ENCODE measurements around the gene EFNB1.

The EFNB1 gene

DNA sequence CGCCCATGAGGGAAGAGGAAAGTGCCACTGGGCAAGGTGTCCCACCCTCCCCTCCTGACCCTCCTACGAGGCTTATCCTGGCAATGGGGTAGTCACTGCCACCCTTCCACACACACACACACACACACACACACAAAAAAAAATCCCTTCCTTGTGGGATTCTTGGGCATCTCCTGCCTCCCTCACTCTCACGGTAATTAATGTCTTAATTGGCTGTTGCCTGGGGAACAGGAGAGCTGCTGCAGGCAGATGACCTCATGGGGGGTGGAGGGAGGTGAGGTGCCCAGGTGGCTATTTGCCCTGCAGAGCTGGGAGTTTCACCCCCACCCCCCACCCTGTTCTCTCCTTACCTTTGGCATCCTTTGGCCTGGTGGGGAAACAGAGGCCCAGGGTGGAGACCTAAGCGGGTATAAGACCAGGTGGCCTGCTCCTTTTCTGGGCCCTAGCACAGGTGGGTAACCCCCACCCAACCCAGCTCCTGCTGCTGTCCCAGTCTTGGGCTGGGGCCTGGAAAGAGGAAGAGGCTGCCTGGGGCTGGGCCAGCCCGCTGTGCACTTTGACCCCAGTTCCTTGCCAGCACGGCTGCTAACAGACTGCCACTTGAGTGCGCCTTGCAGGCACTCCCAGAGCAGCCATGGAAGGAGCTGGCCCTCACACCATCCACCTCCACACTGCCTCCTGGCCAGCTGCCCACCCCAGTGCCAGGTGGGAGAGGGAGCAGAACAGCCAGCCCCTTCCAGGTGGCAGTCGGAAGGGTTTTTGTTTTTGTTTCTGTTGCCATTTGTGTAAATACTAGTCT, 12.6 kb downstream of the EFNB1 start:
- Histone ChIP-seq H4K12ac (ENCODE audit: low read depth, low read length) (no peak overlapping the region), H4K91ac (ENCODE audit: low read depth, low read length) (no peak overlapping the region), H3K4me2 (ENCODE audit: low read length) (no peak overlapping the region), H3K79me2 (ENCODE audit: control insufficient read depth, insufficient read depth, low read length, poor library complexity) (no peaks in the 10 kb centered on the region), H2BK120ac (ENCODE audit: insufficient read depth, low read length, poor library complexity) (no peak overlapping the region), H3K4ac (ENCODE audit: low read depth, low read length) (no peak overlapping the region), H3K79me1 (ENCODE audit: low read length) (no peaks in the 10 kb centered on the region), H3K9me3 (ENCODE audit: insufficient read depth, low read depth, low read length) (no peaks in the 10 kb centered on the region), H3K4me3 (ENCODE audit: low read depth, low read length) (no peak overlapping the region), H2AK5ac (ENCODE audit: low read length) (no peak overlapping the region), H3K23ac (ENCODE audit: low read length) (no peak overlapping the region), H4K8ac (ENCODE audit: low read depth, low read length) (no peak overlapping the region), H2AFZ (ENCODE audit: insufficient read depth, low read length, poor library complexity) (no peak overlapping the region), H3K27me3 (ENCODE audit: insufficient read depth, low read length) (no peaks in the 10 kb centered on the region), H2BK5ac (ENCODE audit: low read depth, low read length, poor library complexity) (no peak overlapping the region), H3K14ac (ENCODE audit: low read length) (no peak overlapping the region), H3K4me1 (ENCODE audit: control insufficient read depth in 1 of 2, insufficient read depth in 2 of 2, low read length in 2 of 2) (no peaks in the 10 kb centered on the region), H2BK12ac (ENCODE audit: low read length) (no peak overlapping the region), H3K27ac (ENCODE audit: low read depth, low read length) (no peak overlapping the region), H3K36me3 (ENCODE audit: control insufficient read depth in 1 of 2, insufficient read depth in 2 of 2, low read length in 2 of 2) (peaks cover 20 to 22% of the 10 kb centered on the region in 2 experiments), H3K18ac (ENCODE audit: low read length) (no peak overlapping the region), H3K9ac (ENCODE audit: low read length) (no peak overlapping the region)
- no CpG with 5 or more reads among the region's 8 CpGs for WGBS (ENCODE audit: extremely low coverage, insufficient coverage, insufficient read length)
- no peak for DNase-seq

DNA sequence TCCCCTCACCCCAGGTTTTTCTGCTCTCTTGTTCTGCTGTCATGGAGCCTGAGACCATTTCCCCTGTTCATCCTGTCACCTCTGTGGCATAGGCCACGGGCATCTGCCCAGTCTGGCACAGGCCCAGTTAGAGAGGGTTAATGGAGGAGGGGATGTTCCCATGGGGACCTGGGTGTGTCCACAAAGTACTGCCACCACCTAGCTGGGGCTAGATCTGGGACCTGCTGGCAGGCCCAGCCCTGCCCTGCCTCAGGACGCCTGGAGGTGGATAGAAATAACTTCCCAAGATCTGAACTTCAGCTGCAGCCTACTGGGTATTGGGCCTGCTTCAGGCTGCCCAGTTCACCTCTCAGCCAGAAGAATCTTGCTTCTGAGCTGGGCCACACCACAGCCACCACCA, 13.5 kb downstream of the EFNB1 start:
- H3K23ac ChIP-seq (ENCODE audit: low read length), result no peak overlapping the region
- no peak for DNase-seq
- H2AFZ ChIP-seq (ENCODE audit: insufficient read depth, low read length, poor library complexity), result no peak overlapping the region
- no peak overlapping the region for H4K91ac ChIP-seq (ENCODE audit: low read depth, low read length)
- no peak overlapping the region for H2BK5ac ChIP-seq (ENCODE audit: low read depth, low read length, poor library complexity)
- no peak overlapping the region for H4K12ac ChIP-seq (ENCODE audit: low read depth, low read length)
- H3K79me2 ChIP-seq (ENCODE audit: control insufficient read depth, insufficient read depth, low read length, poor library complexity), result no peaks in the 10 kb centered on the region
- H3K79me1 ChIP-seq (ENCODE audit: low read length), result no peaks in the 10 kb centered on the region
- no peak overlapping the region for H2BK12ac ChIP-seq (ENCODE audit: low read length)
- no peak overlapping the region for H3K4me2 ChIP-seq (ENCODE audit: low read length)
- no peak overlapping the region for H3K9ac ChIP-seq (ENCODE audit: low read length)
- H2AK5ac ChIP-seq (ENCODE audit: low read length), result no peak overlapping the region
- no peak overlapping the region for H3K14ac ChIP-seq (ENCODE audit: low read length)
- H3K36me3 ChIP-seq (ENCODE audit: control insufficient read depth in 1 of 2, insufficient read depth in 2 of 2, low read length in 2 of 2), result peaks cover 20 to 22% of the 10 kb centered on the region in 2 experiments
- WGBS (ENCODE audit: extremely low coverage, insufficient coverage, insufficient read length), result no CpG with 5 or more reads among the region's 2 CpGs
- no peaks in the 10 kb centered on the region for H3K4me1 ChIP-seq (ENCODE audit: control insufficient read depth in 1 of 2, insufficient read depth in 2 of 2, low read length in 2 of 2)
- no peak overlapping the region for H4K8ac ChIP-seq (ENCODE audit: low read depth, low read length)
- H3K18ac ChIP-seq (ENCODE audit: low read length), result no peak overlapping the region
- H3K4me3 ChIP-seq (ENCODE audit: low read depth, low read length), result no peak overlapping the region
- H3K27ac ChIP-seq (ENCODE audit: low read depth, low read length), result no peak overlapping the region
- H3K9me3 ChIP-seq (ENCODE audit: insufficient read depth, low read depth, low read length), result no peaks in the 10 kb centered on the region
- H3K4ac ChIP-seq (ENCODE audit: low read depth, low read length), result no peak overlapping the region
- H2BK120ac ChIP-seq (ENCODE audit: insufficient read depth, low read length, poor library complexity), result no peak overlapping the region
- H3K27me3 ChIP-seq (ENCODE audit: insufficient read depth, low read length), result no peaks in the 10 kb centered on the region

DNA sequence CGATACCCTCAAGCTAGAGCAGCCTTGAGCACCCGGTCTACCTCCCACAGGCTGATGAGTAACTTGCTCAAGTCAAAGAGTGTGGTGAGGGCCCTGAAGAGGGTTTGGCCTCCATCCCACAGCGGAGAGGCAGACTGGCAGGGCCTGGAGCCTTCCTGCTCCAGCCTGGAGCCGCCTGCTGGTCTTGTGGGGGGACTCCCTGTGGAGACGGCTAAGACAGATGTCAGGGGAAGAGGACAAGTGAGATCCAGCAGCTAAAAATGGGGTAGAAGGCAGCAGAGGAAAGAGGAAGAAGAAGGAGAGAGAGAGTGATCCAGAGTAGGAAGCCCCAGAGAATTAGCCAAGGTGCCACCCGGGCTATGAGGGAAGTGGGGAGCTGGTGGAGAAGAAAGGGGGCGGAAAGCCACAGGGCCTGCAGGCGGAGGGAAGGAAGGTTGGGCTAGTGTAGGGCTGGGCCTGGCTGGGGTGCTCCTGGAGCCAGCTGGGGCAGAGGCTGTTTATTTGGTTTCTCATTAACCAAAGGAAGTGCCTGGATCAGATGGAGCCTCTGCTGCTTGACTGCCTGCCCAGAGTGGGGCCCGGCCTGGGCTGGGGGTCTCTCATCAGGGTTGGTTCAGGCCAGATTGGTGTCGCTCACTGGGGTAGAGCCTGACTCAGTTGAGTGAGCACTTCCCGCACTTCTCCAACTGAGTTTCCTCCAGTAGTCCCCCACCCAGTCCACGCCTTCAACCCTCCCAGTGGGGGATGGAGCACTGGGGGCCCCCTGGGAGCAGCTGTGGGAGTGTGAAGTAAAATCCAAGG, 14.2 kb downstream of the EFNB1 start:
- no CpG with 5 or more reads among the region's 12 CpGs for WGBS (ENCODE audit: extremely low coverage, insufficient coverage, insufficient read length)
- Histone ChIP-seq H2BK5ac (ENCODE audit: low read depth, low read length, poor library complexity) (no peak overlapping the region), H2AK5ac (ENCODE audit: low read length) (no peak overlapping the region), H3K9me3 (ENCODE audit: insufficient read depth, low read depth, low read length) (no peaks in the 10 kb centered on the region), H3K4me3 (ENCODE audit: low read depth, low read length) (no peak overlapping the region), H2AFZ (ENCODE audit: insufficient read depth, low read length, poor library complexity) (no peak overlapping the region), H3K4me1 (ENCODE audit: control insufficient read depth in 1 of 2, insufficient read depth in 2 of 2, low read length in 2 of 2) (no peaks in the 10 kb centered on the region), H3K79me2 (ENCODE audit: control insufficient read depth, insufficient read depth, low read length, poor library complexity) (no peaks in the 10 kb centered on the region), H2BK12ac (ENCODE audit: low read length) (no peak overlapping the region), H3K36me3 (ENCODE audit: control insufficient read depth in 1 of 2, insufficient read depth in 2 of 2, low read length in 2 of 2) (peaks cover 20 to 22% of the 10 kb centered on the region in 2 experiments), H3K4me2 (ENCODE audit: low read length) (no peak overlapping the region), H3K79me1 (ENCODE audit: low read length) (no peaks in the 10 kb centered on the region), H3K27ac (ENCODE audit: low read depth, low read length) (no peak overlapping the region), H2BK120ac (ENCODE audit: insufficient read depth, low read length, poor library complexity) (no peak overlapping the region), H3K23ac (ENCODE audit: low read length) (no peak overlapping the region), H4K91ac (ENCODE audit: low read depth, low read length) (no peak overlapping the region), H3K14ac (ENCODE audit: low read length) (no peak overlapping the region), H4K12ac (ENCODE audit: low read depth, low read length) (no peak overlapping the region), H3K4ac (ENCODE audit: low read depth, low read length) (no peak overlapping the region), H3K27me3 (ENCODE audit: insufficient read depth, low read length) (no peaks in the 10 kb centered on the region), H3K18ac (ENCODE audit: low read length) (no peak overlapping the region), H3K9ac (ENCODE audit: low read length) (no peak overlapping the region), H4K8ac (ENCODE audit: low read depth, low read length) (no peak overlapping the region)
- DNase-seq, result no peak

DNA sequence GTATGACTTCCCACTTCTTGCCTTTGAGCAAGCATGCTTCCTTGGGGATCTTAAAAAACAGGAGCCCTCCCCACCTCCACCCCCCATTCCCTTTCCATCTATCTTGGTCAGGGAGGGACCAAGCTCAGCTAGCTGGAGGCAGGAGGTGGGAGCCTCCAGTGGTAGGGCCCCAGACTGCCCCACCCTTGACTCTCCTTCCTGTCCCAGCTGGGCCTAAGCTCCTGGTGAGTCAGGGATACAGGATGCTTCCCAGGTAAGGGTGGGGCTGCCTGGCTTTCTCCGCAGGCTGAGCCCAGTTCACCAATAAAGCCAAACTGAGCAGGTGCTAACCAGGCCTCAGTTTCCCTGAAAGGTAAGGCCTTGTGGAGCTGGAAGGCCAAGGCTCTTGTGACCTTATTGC, 15.2 kb downstream of the EFNB1 start:
- H3K4ac ChIP-seq (ENCODE audit: low read depth, low read length), result no peak overlapping the region
- peaks cover 18 to 22% of the 10 kb centered on the region in 2 experiments for H3K36me3 ChIP-seq (ENCODE audit: control insufficient read depth in 1 of 2, insufficient read depth in 2 of 2, low read length in 2 of 2)
- H3K27me3 ChIP-seq (ENCODE audit: insufficient read depth, low read length), result no peaks in the 10 kb centered on the region
- WGBS (ENCODE audit: extremely low coverage, insufficient coverage, insufficient read length), result no CpG with 5 or more reads among the region's 1 CpG
- H3K79me1 ChIP-seq (ENCODE audit: low read length), result no peaks in the 10 kb centered on the region
- DNase-seq, result no peak
- H3K4me2 ChIP-seq (ENCODE audit: low read length), result no peak overlapping the region
- no peak overlapping the region for H4K91ac ChIP-seq (ENCODE audit: low read depth, low read length)
- H3K9me3 ChIP-seq (ENCODE audit: insufficient read depth, low read depth, low read length), result no peaks in the 10 kb centered on the region
- no peak overlapping the region for H4K12ac ChIP-seq (ENCODE audit: low read depth, low read length)
- H2AFZ ChIP-seq (ENCODE audit: insufficient read depth, low read length, poor library complexity), result no peak overlapping the region
- no peak overlapping the region for H3K18ac ChIP-seq (ENCODE audit: low read length)
- H2BK5ac ChIP-seq (ENCODE audit: low read depth, low read length, poor library complexity), result no peak overlapping the region
- no peak overlapping the region for H2AK5ac ChIP-seq (ENCODE audit: low read length)
- no peaks in the 10 kb centered on the region for H3K79me2 ChIP-seq (ENCODE audit: control insufficient read depth, insufficient read depth, low read length, poor library complexity)
- H3K27ac ChIP-seq (ENCODE audit: low read depth, low read length), result no peak overlapping the region
- H2BK120ac ChIP-seq (ENCODE audit: insufficient read depth, low read length, poor library complexity), result no peak overlapping the region
- no peaks in the 10 kb centered on the region for H3K4me1 ChIP-seq (ENCODE audit: control insufficient read depth in 1 of 2, insufficient read depth in 2 of 2, low read length in 2 of 2)
- H4K8ac ChIP-seq (ENCODE audit: low read depth, low read length), result no peak overlapping the region
- no peak overlapping the region for H3K23ac ChIP-seq (ENCODE audit: low read length)
- no peak overlapping the region for H2BK12ac ChIP-seq (ENCODE audit: low read length)
- H3K9ac ChIP-seq (ENCODE audit: low read length), result no peak overlapping the region
- H3K4me3 ChIP-seq (ENCODE audit: low read depth, low read length), result no peak overlapping the region
- H3K14ac ChIP-seq (ENCODE audit: low read length), result no peak overlapping the region

Data from trophoblast cell (in vitro differentiated cells and primary cell).